ENCODE measurements around the gene STK32C. TPM values are rescaled to one million over a fixed set of nuclear protein-coding genes. Genes with fewer than 3 reads are reported as not detected.
"Not testable (repeated sequence)": the region's sequence is repeated elsewhere in the genome, so short reads cannot be mapped to it uniquely, and the experiment has no call there.

The STK32C gene
- total RNA-seq, 1 experiment from 2014 or later = 16.7 TPM

- no peak for DNase-seq (ENCODE audit: low read depth)
These were observed 5.1 kb downstream of the STK32C start for GRCh38 chr10:132302421-132303310.

GRCh38 chr10:132301371-132302330 lies 6.1 kb downstream of the STK32C start:
- no peak for DNase-seq (ENCODE audit: low read depth)

GRCh38 chr10:132300582-132300981 lies 7.2 kb downstream of the STK32C start:
- no peak for DNase-seq (ENCODE audit: low read depth)

DNA sequence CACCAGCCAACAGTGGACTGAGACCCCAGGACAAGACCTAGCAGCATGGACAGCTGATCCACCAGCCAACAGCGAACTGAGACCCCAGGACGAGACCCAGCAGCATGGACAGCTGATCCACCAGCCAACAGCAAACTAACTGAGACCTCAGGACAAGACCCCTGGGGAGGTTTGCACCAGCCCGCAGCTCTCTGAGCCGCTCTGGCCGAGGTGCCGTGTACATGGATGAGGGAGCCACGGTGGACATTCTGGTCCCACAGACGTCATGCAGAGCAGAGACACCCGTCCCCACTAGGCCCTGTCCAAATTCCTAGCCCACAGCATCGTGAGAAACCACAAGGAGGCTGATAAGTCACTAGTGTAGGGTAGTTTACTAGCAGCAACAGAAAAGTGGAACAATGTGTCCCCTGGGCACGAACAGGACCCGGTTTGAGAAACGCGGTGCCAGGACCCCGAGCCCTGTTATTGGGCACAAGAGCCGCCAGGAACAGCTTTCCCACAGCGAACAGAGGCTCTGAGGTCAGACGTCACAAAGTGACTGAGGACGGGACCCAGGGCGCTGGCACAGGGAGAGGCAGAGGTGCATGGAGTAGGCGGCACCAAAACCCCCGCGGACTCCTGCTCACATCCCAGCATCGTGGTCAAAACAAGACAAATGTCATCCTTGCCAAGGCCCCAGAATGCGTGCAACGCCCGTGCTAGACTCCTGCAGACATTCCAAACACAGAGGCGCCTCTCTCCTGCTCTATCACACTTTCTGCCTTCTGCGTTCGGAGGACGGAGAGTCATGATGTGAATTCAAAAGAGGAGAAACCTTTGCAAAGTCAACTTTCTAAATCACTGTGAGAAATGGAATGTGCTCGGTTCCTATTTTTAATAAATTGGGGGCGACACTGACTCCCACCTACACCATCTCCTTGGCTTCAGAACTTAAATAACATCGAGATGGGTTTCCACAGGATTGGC lies 8.1 kb downstream of the STK32C start:
- DNase-seq (ENCODE audit: low read depth) = no peak

DNA sequence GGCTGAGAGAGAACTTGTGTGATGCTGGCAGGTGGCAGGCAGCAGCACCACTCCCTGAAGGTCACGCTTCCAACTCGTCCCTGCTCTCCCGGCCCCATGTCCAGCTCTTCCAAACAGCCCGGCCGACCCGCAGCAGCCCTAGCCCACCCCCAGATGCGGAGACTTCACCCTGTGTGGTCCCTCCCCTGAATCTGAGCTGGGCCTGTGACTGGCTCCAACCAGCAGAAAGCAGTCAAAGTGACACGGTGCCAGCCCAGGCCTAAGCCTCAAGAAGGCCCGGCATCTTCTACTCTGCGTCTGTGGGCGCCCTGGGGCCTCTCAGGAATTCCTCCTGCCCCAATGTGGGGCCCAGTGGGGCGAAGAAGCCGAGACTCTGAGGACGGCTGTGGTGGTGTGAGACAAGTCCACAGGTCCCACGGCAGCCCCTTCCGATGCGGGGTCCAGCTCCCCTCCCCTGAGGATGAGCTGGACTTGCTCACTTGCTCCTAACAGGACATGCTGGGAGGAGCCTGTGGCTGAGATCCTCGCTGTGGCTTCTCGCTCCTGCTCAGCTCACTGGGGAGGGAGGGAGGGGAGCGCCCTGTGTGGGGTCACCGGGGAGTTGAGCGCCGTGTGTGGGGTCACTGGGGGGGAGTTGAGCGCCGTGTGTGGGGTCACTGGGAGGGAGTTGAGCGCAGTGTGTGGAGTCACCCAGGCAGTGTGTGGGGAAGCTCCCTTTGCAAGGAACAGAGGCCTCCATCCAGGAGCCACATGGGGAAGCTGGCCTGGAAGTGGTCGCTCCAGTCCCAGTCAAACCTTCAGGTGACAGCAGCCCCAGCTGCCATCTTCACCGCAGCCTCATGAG lies 9.5 kb downstream of the STK32C start:
- DNase-seq (ENCODE audit: low read depth) = no peak

DNA sequence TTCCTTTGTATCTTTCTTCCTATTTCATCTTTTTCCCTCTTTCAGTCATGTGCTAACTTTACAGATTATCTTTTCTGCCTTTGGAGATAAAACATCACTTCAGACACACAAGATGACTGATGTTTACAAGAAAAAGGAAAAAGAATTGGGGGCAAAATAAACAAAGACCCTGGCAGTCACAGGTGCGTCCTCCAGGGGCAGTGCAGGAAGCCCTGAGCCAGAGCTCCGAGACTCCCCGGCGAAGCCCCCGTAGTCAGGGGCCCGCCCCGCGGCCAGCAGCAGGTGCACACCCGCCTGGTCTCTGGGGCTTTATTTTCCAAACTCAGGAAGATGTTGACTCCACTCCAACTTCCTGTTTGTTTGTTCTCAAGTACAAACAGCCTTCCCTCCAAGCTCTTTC lies 10.2 kb downstream of the STK32C start:
- no peak for DNase-seq (ENCODE audit: low read depth)

DNA sequence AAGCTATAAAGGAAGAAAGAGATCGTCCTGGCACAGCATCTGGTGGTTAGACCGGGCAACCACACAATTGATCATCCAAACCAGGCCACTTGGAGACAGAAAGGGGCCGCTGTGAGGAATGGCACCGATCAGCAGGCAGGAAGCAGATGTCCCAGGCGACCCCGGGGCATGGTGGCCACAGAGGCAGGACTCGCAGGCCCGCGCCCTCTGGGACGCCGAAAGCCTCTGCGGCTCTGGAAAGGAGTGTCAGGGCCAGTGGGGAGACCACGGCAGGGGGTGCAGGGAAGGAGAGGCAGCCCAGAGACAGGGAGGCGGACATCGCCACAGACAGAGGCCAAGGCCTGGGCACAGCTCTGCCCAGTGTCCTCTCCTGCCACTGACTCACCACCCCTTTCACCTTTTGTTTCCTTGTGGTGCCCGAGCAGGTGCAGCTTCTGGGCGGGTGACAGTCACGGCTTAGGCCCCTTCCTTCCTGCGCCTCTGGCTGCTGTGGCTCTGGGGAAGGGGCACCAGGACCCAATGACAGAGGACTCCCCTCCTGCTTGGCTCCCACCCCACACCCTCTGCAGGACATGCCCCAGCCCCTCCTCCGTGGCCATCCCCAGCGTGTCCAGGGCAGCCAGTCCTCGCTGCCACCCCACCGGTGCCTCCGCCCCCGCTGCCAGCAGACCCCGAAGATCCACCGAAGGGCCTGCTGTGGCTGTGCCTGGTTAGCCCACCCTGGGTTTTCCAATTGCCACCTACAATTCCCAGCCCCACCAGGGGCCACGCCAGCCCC lies 10.9 kb downstream of the STK32C start:
- DNase-seq (ENCODE audit: low read depth) = no peak

DNA sequence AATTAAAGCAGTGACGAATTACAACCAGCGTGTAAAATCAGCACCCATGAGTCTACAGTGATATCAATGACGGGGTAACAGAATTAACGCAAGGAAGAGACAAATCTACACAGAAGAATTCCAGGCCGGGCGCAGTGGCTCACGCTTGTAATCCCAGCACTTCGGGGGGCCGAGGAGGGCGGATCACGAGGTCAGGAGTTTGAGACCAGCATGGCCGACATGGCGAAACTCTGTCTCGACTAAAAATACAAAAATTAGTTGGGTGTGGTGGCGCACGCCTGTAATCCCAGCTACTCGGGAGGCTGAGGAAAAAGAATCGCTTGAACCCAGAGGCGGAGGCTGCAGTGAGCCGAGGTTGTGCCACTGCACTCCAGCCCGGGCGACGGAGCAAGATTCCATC lies 12.3 kb downstream of the STK32C start:
- not testable (repeated sequence) for DNase-seq (ENCODE audit: low read depth)

GRCh38 chr10:132294561-132295318 lies 13.0 kb downstream of the STK32C start:
- no peak for DNase-seq (ENCODE audit: low read depth)

- no peak for DNase-seq (ENCODE audit: low read depth)
These were observed 13.8 kb downstream of the STK32C start for GRCh38 chr10:132293813-132294520.

DNA sequence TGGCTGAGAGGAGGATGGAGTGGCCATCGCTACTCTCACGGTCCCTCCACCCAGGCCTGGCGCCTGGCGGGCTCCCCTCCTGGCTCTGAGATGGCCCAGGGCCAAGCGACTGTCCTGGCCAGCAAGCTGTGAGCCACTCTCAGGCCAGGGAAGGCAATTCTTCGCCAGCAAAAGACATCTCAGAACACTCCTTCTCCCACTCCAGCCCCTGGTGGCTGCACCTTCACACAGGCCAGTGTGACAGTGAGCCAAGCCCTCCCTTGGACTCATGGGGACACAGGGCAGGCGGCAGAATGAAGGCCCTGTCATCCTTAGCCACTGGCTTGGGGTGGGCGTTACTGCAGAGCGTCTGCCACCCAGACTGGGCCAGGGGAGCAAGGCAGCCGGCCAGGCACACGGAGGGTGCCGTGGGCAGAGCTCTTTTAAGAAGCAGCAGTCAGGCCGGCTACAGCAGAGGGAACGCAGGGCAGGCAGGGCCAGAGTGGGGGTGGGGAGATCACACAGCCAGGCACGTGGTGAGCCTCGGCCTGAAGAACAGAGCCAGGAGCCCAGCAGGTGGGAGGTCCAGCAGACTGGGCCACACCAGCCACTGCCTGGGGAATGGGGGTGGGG lies 14.4 kb downstream of the STK32C start:
- DNase-seq (ENCODE audit: low read depth) = no peak

DNA sequence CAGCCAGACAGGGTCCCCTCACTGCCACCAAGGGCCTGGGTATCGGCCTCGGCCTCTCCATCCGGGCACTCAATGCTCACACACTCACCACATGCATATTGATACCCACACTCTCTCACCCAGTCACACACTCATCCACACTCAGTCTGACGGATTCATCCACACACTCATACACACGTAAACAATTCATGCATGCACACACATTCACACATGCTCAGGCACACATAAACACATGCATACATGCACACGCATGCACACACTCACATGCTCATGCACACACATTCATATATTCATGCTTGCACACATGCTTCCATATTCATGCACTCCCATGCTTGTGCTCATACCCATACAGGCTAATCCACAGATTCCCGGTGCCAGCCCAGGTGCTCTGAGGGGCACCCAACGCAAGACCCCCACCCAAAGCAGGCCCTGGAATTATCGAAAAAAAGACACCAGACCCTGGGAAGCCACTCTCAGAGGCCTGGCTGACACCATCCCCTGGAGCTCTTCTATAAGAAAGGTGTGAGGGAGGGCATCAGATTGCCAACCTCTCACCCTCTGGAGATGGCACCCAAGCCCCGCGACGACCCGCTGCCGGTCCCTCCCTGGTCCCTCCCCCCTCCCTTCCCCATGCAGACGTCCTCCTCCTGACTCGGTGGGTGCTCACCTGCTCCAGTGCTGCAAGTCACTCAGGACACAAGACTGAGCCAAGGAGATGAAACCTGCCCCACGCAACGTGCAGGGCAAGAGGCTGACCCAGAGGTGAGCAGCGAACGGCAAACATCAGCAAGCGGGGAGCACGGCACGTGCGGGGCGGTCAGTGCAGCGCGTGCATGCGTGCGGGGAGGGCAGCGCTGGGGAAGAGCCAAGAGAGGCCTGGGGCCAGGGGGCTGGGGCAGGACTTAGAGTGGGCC lies 15.2 kb downstream of the STK32C start:
- no peak for DNase-seq (ENCODE audit: low read depth)

GRCh38 chr10:132291826-132292225 lies 15.9 kb downstream of the STK32C start:
- DNase-seq (ENCODE audit: low read depth) = no peak

DNA sequence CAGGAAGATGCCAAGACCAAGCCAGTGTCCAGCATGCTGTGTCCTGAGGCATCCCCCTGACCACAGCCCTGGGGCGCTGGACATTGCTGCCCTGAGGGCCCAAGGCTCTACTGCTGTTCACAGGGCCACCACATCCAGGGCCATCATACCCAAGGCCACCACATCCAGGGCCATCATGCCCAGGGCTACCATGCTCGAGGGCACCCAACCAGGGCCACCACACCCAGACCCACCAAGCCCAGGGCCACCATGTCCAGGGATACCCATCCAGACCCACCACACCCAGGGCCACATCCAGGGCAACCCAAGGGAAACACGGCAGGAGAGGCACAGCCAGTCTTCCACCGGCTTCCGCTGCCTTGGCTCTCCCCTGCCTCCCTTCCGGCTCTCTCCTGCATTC lies 17.1 kb downstream of the STK32C start:
- DNase-seq (ENCODE audit: low read depth) = no peak

GRCh38 chr10:132289439-132289838 lies 18.3 kb downstream of the STK32C start:
- DNase-seq (ENCODE audit: low read depth) = no peak

GRCh38 chr10:132283604-132284382 lies 24.0 kb downstream of the STK32C start:
- DNase-seq (ENCODE audit: low read depth) = no peak
